Measurements from ENCODE around the gene PAPPA2. TPM values are rescaled to one million over a fixed set of nuclear protein-coding genes. Genes with fewer than 3 reads are reported as not detected.
A peak's percentile ranks its signal among the peaks of the same experiment; 100 is the strongest.

Gene PAPPA2
- total and polyA plus RNA-seq, 9 of the 15 experiments (the other 6 are each of a cell fraction or from before 2014, with no cell fraction given) = 0.01 to 0.15 (median 0.05) TPM; not detected in 2

GRCh38 chr1:176853503-176853902 lies 390.5 kb downstream of the PAPPA2 start (continued):
- peak; percentile 77 for TF ChIP-seq USF2 (CRISPR knock-in tag; IDR thresholded peaks at IDR 0.05)
- no peak for TF ChIP-seq FOS (IDR thresholded peaks at IDR 0.05; ENCODE audit: extremely low read depth, insufficient read length)
- TF ChIP-seq CEBPB (tag; IDR thresholded peaks at IDR 0.05) = peak; percentile 35; the same call in 1 of the 2 replicates
- no peak for TF ChIP-seq ZNF699 (CRISPR knock-in tag; IDR thresholded peaks at IDR 0.05; ENCODE audit: insufficient replicate concordance)
- TF ChIP-seq HNRNPH1 (optimal IDR thresholded peaks at IDR 0.05; ENCODE audit: low read depth, low read length) = no peak
- no peak for TF ChIP-seq MEIS2 (IDR thresholded peaks at IDR 0.05; ENCODE audit: partially characterized antibody)
- TF ChIP-seq ATF1 (CRISPR knock-in tag; IDR thresholded peaks at IDR 0.05) = no peak
- TF ChIP-seq ATF1 (tag; IDR thresholded peaks at IDR 0.05) = 0 out of 2 replicates have a peak, but pooled peaks have one; percentile 21
- 0 out of 2 replicates have a peak, but pooled peaks have one; percentile 14 for TF ChIP-seq CEBPG (CRISPR knock-in tag; IDR thresholded peaks at IDR 0.05)
- no peak for TF ChIP-seq CEBPG (tag; conservative IDR thresholded peaks at IDR 0.05 in 1 of 2, IDR thresholded peaks at IDR 0.05 in 1 of 2)
- TF ChIP-seq CLOCK (CRISPR knock-in tag; IDR thresholded peaks at IDR 0.05; ENCODE audit: borderline replicate concordance) = no peak
- no peak for TF ChIP-seq POLR2AphosphoS5 (IDR thresholded peaks at IDR 0.05; ENCODE audit: control insufficient read depth, insufficient read depth, low read depth, low read length)
- TF ChIP-seq TEAD4 (IDR thresholded peaks at IDR 0.05; ENCODE audit: low read length) = peak; percentile 60; the same call in 1 of the 2 replicates
- no peak for TF ChIP-seq TEAD4 (CRISPR knock-in tag; IDR thresholded peaks at IDR 0.05; ENCODE audit: borderline replicate concordance)
- TF ChIP-seq ZNF512 (tag; IDR thresholded peaks at IDR 0.05) = no peak
- TF ChIP-seq ZNF707 (CRISPR knock-in tag; conservative IDR thresholded peaks at IDR 0.05) = no peak
- TF ChIP-seq MTA3 (IDR thresholded peaks at IDR 0.05; ENCODE audit: borderline replicate concordance) = 0 out of 2 replicates have a peak, but pooled peaks have one; percentile 25
- TF ChIP-seq KDM1A (IDR thresholded peaks at IDR 0.05) = peak; percentile 36 to 68; a peak in 2 of 4 replicates
- no peak for TF ChIP-seq MED1 (CRISPR knock-in tag; IDR thresholded peaks at IDR 0.05; ENCODE audit: borderline replicate concordance)
- TF ChIP-seq GABPA (tag; conservative IDR thresholded peaks at IDR 0.05; ENCODE audit: low read depth) = no peak
- TF ChIP-seq EGR1 (conservative IDR thresholded peaks at IDR 0.05) = no peak
- no peak for TF ChIP-seq SMARCE1 (IDR thresholded peaks at IDR 0.05)
- no peak for TF ChIP-seq BRF1 (IDR thresholded peaks at IDR 0.05; ENCODE audit: borderline replicate concordance, extremely low read depth, insufficient read length)
- TF ChIP-seq L3MBTL2 (IDR thresholded peaks at IDR 0.05) = no peak; the same call in 1 of the 2 replicates
- TF ChIP-seq SOX6 (IDR thresholded peaks at IDR 0.05) = peak; percentile 82
- no peak for TF ChIP-seq HOXB6 (CRISPR knock-in tag; IDR thresholded peaks at IDR 0.05; ENCODE audit: borderline replicate concordance)
- TF ChIP-seq MEF2A (IDR thresholded peaks at IDR 0.05; ENCODE audit: control insufficient read depth, low read depth, low read length) = no peak
